HuH-7.5 (cell line): ENCODE results near the gene OR2H1.

Experiments
- DNase-seq: peaks from one replicate; pipeline ENCODE4 v3.0.0; 2011; ENCODE audit warnings: low spot score

OR2H1 gene

DNA sequence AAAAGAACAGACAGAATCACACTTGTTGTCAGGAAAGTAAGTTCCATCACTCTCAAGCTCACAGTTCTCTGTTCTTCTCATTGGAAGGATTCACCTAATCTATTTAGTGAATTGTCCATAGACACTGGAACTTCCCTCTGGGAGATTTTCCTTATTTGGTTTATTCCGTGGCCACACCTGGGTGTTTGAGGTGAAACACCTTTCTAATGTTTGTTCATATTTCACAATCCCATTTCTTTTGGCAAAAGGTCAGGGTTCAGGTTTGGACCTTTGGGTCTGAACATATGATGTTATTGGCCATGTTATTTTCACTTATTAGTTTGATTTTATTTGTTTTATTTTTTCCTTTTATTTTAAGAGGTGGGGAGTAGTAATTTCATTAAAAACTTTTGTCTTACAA, 26.8 kb downstream of the OR2H1 start:
- DNase-seq, result no peak

DNA sequence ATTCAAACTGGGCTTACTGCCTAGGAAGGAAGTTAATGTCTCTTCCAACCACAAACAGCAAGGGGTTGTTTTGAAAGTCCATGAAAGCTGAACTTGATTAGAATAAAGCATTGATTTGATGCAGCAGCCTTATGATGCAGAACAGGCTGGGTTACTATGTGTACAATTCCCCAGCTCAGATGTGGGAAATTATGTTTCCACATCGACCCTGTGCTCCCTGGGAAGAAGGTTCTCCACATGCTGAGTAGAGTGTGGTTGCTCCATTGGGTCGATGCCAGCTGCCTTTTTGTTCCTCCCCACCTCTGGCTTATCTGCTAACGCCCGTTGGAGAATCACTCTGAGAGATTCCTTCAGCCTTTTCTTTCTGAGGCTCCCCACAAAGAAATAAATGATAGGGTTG, 29.6 kb downstream of the OR2H1 start:
- DNase-seq, result no peak

DNA sequence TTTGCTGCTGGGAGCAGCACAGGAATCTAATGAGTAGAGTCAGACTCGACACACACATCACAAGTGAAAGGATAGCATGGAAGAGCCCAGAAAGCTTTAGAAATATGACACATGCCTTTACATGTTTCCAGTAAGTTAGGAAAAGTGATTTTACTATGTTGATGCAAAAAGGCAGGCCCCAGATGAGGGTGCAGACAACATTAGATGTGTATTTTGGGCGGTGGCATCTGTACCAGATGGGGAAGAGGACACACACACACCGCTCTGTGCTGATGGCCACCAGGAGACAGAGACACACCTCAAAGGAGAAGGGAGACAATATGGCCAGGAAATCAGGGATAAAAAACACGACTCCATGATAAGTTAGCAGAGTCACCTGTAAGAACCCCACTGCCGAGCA, 30.2 kb downstream of the OR2H1 start:
- DNase-seq, result no peak

DNA sequence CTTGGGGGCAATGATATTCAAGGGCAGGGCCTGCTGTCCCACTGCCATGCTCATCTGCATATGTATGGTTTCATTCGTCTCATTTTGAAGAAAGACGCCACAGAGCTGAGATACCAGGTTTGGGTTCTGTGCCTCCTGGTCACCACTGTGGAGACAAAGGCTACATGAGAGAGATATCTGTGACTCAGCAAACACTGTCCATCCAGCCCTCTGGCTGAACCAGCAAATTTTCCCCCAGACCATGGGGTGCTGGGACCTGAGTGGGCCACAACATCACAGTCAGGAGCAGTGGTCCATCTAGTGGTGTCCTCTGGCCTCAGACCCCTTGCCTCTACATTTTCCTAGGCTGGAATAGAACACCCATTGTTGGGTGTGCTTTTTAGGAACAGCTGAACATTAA, 30.7 kb downstream of the OR2H1 start, which contains the start of gene MAS1L:
Gene MAS1L, minus strand, starts transcription at position 297 of the 400 bp plus-strand sequence. Its CDS starts 54 bp downstream, at position 243.
- no peak for DNase-seq

DNA sequence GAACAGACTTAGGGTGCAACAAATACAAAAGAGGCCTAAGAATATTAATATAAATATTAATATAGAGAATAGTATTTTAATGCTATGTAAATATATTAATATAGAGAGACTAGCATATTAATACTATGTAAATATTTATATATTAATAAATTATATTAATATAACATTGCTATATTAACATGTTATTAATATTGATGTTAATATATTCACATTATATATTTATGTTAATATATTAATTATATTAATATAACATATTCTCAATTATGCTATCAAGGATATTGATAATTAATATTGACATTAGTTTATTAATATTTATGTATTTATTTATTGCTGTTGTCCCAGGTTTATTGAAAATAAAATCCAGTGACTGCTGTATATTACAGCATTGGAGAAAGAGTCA, 31.9 kb downstream of the OR2H1 start:
- no peak for DNase-seq

DNA sequence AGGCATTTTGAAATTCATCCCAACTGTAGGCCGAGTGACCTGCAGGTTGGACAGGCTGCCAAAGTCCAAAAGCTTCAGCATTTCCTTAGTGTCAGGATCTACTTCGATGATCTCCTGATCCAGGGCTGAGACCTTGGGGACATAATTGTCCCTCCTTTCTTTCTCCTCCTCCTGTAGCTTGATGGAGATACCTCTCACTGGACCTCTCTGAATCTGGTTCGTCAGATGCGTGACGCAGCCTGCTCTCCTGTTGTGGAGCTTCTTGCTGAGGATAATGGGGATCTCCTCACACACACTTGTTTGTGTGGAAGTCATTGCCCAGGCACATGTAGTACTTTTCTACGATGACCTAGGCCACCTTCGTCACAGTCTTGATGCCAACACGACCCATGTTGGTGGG, 32.3 kb downstream of the OR2H1 start:
- no peak for DNase-seq

DNA sequence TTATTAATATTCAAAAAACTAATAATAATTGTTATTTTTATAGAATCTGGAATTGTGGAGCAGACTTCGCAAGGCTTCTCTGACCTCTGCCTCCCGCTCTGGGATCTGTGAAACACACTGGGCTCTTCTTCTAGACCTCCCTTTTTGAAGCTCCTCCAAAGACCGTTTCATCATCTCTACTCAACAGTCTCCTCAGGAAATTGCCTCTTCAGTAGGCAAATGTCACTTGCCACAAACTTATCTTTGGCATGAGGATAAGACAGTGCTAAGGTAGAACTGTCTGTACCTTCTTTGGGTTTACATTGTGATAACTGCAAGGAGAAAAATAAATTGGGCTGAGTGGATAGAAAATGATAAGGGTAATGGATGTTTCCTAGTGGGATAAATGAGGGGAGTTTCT, 33.1 kb downstream of the OR2H1 start:
- no peak for DNase-seq

DNA sequence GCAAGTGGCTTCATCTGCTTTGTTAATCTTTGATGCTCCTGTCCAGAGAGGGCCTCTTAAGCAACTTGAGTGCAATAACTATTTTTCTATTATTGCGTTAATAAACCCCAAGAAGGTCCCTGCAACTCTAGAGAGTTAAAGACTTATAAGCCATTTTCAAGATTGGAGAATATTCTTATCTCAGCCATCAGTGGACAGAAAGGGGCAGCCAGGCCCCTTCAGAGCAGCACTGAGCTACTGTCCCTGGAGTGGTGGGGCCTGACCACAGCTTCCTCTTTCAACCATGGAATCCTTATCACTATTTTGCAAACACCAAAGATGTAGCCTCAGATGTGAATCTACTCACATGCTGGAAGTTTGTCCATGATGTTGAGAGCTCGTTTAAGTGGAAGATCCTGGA, 33.6 kb downstream of the OR2H1 start:
- no peak for DNase-seq

DNA sequence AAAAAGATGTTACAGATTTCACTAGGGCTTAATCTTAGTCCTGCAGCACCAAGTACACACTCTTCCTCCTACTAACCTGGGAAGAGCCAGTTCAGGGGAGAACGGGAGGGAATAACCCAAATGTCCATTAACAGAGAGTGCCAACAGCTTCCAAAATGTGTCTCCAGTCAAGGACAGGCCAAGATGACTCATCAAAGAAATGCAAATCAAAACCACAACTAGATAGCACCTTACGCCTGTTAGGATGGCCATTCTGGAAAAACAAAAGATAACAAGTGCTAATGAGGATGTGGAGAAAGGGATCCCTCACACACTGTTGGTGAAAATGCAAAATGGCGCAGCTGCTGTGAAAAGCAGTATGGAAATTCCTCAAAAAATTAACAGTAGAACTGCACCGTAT, 34.6 kb downstream of the OR2H1 start:
- DNase-seq, result no peak

DNA sequence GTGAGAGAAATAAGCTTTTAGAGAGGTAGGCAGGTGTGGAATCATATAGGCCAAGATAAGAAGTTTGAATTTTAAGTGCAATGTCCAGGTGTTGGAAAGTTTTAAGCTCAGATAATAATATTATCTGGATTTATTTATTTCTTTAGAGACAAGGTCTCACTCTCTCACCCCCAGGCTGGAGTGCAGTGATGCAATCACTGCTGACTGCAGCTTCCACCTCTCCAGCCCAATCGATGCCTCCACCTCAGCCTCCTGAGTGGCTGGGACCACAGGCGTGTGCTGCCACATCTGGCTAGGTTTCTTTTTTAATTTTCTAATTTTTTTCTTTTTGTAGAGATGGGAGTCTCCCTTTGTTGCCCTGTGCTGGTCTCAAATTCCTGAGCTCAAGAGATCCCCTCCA, 36.3 kb downstream of the OR2H1 start:
- no peak for DNase-seq

DNA sequence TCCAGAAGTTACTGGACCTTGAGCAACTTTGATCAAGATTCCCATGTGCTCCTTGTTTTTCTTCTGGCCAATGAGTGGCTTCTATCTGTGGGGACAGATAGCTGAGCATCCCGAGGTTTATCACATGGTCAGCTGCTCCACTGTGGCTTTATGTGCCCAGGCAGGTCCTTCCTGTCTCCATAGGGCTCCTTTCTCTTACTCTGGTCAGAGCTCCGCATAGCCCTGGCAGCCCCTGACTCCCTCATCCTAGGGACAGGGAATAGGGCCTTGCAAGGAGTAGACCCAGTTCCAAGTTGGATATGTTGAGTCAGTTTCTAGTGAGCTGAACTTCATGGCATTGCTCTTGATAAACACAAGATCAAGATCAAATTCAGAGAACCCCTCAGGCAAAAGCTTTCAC, 37.2 kb downstream of the OR2H1 start:
- no peak for DNase-seq

DNA sequence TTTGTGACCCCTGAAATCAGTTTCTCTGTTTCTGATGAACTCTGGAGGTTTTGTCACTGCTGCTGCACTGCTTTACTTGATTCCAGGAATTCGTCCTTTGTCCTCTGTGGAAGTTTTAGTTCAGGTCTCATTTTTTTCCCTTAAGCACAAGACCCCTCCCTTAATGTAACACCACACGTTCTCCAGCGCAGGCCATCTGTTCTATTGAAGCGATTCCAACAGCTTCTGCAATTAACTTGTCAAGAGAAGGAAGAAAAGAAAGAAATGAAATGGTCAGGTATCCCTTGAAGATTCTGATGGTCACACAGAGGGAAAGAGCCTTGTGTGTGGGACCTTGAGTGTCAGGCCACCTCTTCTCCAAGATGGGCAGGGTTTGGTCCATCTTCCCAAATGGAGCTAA, 38.6 kb downstream of the OR2H1 start:
- DNase-seq, result no peak

DNA sequence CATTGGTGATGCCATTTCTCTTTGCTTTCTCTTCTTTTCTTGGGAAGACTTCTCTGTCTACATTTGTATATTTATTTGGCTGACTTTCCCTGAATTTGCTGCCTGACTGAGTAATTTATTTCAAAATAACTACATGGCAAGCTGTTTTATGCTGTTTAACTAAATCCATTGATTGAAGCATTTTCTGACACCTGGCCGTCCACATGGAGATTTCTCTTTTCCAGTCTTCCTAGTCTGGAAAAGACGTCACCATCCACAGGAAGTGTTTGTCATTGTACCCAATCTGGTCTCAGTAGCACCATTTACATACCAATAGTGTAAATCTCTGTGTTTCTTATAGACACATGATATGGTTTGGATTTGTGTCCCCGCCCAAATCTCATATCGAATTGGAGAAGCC, 40.0 kb downstream of the OR2H1 start:
- no peak for DNase-seq

DNA sequence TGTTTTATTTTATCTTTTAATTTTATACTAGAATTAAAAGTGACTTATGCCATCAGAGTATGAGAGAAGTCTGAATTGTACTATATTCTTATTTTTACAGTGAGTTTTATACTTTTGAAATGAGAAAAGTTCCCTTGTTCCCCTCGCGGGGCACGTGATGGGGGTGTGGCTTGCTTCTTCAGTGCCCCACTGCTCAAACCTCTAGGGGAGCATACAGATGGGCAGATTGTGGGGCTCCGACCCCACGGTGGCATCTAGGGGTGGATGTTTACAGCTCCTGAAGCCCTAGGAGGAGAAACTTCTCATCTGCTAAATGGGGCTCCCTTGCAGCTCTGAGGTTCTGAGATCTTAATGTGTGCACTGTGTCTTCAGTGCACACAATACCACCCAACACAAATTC, 42.7 kb downstream of the OR2H1 start:
- DNase-seq, result no peak

DNA sequence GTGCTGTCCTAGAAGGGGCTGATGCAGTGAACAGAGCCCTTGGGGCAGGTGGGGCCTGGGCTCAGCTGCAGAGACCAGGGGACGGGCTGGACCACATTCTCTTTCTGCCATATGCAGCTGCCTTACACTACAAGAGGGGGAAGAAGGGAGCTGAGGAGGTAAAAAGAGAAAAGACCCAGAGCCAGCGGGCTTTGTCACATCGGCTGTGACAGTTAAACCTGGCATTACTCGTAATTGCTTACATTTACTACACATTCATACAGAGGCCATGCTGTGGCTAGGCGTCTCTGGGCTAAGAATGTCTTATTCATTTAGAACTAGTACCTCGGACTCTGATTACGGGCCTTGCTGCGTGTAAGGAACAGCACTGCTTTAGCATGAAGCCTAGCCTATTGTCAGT, 43.6 kb downstream of the OR2H1 start:
- no peak for DNase-seq

DNA sequence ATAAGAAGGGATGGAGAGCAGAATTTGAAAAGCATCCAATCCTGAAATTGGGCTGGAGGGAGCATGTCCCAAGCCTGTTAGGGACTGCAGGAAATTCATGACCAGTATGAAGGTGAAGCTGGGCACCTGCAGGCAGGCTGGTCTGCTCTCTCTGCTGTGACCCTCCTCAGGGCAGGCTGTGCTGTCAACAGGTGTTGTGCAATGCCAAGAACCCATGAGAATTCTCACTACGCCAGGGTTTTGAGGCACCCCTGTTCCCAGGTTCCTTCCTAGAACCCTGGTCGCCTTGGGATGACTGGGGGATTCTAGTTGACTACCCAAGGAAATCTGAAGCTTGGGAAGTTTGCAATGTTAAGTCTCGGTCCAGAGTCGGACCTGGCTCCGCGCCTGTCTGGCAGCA, 44.2 kb downstream of the OR2H1 start:
- DNase-seq, result no peak

DNA sequence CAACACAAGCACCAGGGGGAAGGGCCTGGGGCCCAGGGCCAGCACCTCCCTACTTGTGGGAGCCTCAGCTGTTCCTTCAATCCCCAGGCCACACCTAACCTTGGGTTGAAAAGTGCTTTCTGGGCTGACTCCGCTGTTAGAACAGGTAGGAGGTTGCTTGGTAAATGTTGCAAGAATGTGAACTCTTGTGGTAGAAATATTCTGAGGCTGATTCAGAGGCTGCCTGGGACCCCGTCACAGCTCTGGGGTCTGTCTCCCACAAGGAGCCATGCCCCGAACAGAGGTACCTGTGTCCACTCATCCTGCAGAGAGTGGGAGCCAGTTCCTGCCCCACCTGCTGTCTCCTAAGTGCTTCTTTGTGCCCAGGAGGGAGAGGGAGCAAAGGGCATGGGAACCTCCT, 45.2 kb downstream of the OR2H1 start:
- no peak for DNase-seq

DNA sequence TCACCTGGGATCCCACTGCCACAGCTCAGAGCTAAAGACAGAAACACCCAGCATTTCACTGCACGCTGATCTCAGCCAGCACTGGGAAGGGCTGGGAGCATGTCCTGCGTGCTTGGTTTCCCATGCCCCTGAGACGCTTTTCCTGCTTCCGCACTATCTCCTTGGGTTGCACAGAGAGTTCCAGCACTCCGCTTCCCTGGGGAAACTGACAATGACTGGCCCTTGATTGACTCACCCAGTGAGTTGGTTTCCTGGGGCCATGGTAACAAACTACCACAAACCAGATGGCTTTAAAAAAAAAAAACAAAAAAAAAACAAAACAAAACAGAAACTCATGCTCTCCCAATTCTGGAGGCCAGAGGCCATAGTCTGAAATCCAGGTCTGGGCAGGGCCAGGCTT, 45.6 kb downstream of the OR2H1 start:
- DNase-seq, result no peak

DNA sequence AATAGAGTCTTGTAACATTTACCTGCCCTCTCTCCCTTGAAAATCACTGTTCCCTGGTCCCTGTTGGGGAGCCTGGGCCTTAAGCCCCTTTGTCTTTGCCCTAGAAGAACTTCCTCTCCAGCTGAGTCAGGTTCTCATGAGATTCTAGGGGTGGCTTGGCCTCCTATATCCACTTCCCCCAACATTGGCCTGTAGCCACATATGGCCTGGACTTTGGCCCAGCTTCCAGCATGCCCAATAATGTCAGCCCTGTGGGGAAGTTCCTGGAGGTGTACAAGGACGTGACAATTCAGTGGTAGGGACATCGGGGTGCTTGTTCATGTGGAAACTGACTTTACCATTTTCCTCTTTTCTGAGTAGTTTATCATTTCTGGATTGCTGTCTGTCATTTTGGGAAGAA, 48.0 kb downstream of the OR2H1 start:
- DNase-seq, result no peak

DNA sequence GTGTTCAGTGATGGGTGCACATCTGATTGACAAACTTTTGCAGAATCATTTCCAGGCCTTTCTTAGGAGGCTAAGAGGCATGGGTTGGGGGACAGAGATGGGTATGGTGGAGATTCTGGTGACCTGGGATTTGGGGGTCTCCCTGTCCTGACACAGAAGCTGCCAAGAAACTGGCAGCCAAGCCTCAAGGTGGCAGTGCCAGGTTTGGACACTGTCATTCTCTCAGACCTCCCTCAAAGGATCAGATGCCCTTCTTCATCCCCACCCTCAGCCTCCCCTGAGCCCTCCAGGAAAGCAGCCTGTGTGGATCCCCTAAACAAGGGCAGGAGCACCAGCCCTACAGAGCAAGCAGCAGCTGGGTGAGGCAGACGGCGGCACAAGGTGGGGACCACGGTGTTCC, 48.9 kb downstream of the OR2H1 start:
- no peak for DNase-seq

DNA sequence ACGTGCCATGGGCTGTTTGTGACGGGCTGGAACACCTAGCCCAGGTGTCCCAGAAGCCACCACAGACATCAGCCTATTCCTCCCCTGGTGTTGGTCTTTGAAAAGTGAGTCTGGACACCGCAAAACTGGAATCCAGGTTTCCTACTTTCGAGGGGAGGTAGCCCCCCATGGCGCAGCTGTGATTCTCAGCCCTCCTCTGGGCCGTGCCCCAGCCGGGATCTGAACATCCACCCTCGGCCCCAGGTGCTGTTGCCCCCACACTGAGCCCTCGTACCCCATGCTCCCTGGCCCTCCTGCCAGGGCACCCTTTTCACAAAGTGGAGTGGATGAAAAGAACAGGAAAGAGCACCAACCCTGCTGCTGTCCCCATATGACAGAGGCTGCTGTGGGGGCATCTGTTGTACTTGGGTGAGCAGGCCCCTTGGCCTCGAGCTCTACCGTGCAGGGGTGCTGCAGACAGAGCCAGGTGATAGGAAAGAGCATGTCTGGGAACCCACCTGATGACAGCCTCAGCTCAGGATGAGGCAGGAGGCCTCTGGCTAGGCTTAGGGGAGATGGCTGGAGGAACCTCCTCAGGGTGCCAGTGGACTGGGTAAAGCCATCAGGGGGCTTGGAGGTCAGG, 49.6 kb downstream of the OR2H1 start:
- DNase-seq, result no peak

DNA sequence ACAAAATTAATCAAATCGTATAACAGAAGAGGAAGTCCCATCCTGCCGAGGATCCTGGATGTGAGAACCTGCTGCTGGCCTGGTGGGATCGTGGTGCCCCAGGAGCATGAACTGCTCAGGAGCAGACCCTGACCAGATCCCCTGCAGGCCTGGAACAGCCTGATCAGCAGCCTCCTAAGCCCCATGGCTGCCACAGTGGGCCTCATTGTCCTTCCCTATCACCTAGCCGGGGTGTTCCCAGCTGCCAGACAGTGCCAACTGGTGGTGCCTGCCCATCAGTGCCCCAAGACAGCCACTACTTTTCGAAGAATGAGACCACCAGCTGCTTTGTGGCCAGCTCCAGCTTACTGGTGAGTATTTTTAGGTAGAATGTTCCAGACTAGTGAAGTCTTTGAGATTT, 50.4 kb downstream of the OR2H1 start:
- no peak for DNase-seq

DNA sequence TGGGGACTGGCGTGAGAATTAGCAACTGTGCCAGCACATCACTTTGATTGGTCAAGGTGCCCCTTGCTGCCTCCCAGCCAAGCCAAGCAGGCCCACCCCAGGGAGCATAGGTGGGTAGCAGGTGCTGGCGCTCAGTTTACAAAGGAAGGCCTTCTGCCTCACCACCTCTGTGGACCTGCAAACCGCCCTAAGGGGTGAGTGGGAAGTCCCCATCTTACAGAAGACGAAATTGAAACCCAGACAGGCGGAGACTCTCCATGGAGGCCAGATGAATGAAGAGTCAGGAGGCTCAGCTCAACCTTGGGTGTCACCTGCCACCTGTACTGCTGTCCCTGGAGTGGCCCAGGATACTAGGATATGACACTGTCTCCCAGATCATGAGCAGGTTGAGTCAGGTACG, 52.3 kb downstream of the OR2H1 start:
- DNase-seq, result no peak

DNA sequence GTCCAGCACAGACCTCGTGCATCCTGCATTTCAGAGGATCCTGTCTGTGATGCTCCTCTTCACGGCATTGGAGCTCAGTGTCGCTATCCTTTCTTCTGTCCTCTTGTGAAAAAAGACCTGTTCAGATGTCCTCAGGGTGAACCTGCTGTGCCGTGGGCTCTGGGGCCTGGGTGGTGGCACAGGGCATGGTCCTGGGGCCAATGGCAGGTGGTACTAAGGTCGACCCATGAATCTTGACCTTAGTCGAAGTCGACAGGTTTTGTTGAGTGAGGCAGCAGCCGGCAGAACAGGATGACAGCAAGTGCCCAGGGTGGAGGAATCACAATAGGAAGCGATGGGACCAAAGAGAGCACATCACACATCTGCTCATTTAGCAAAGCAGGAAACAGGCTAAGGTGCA, 52.8 kb downstream of the OR2H1 start:
- DNase-seq, result no peak

DNA sequence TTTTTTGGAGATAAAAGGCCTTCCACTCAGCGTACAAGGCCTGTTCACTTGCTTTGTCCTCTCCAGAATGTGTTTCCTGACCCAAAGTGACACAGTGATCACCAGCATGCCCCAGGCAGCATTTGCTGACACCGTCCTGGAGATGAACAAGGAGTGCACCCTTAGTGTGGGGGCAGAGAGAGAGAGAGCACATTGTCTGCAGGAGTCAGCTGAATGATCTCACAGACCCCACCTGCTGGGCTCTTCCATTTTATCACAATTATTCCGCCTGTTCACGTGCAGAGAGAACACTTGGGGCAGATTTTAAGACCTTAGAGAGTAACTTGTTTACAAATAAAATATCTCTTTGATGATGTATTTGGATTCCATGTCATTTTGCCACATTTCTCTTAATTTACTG, 53.2 kb downstream of the OR2H1 start:
- DNase-seq, result no peak
